Tibial nerve (tissue), 3 donors: ENCODE measurements around the gene CSNK1G3.

Experiments used
- CTCF ChIP-seq, 5 experiments: fragments of 200-600 bp in 3 of 5; fragments of 450-650 bp in 2 of 5; sonication (generic) in 3 of 5; IDR thresholded peaks; one replicate each; pipeline ENCODE4 v1.5.1; 2016 to 2019; ENCODE audit warnings: antibody characterized with exemption in 5 of 5, mild to moderate bottlenecking in 3 of 5, moderate library complexity in 2 of 5
- POLR2A ChIP-seq, 2 donors: fragments of 450-650 bp; IDR thresholded peaks; one replicate each; pipeline ENCODE4 v1.6.1; 2017; ENCODE audit warnings: antibody characterized with exemption in 2 of 2, mild to moderate bottlenecking in 2 of 2, moderate library complexity in 2 of 2

- TF ChIP-seq CTCF (IDR thresholded peaks at IDR 0.05), result no peak
- no peak for TF ChIP-seq POLR2A (IDR thresholded peaks at IDR 0.05)
Observed at GRCh38 chr5:123518111-123518510, 6.1 kb downstream of the CSNK1G3 start.
